ENCODE data around the gene REELD1. TPM values are rescaled to one million over a fixed set of nuclear protein-coding genes. Genes with fewer than 3 reads are reported as not detected.
A peak's percentile ranks its signal among the peaks of the same experiment; 100 is the strongest.

Gene REELD1
- total and polyA plus RNA-seq, 12 donors = 0.12 to 1.4 (median 0.22) TPM; not detected in 6

- DNase-seq (no peak), ATAC-seq (no peak)
- H3K27ac ChIP-seq = no peak overlapping the region
- TF ChIP-seq CTCF (IDR thresholded peaks at IDR 0.05) = no peak
- intact Hi-C loops (cut with DNase I) = no loop called here
- no peak overlapping the region for H3K4me3 ChIP-seq
- H3K9me3 ChIP-seq = no peaks in the 10 kb centered on the region
- peaks cover 0 to 9% (median 0%) of the 10 kb centered on the region in 9 donors for H3K4me1 ChIP-seq
- no peaks in the 10 kb centered on the region for H3K36me3 ChIP-seq
- H3K27me3 ChIP-seq = no peaks in the 10 kb centered on the region
- WGBS, 2 donors = 91 to 94% methylated on average over 5 of the region's 5 CpGs
Observed at GRCh38 chr4:146273204-146273901, 59.0 kb downstream of the REELD1 start.

- no peaks in the 10 kb centered on the region for H3K36me3 ChIP-seq
- ATAC-seq (no peak), DNase-seq (no peak)
- H3K9me3 ChIP-seq = no peaks in the 10 kb centered on the region
- WGBS, 2 donors = 99 to 100% methylated on average over 1 of the region's 1 CpG
- peaks cover 0 to 13% (median 11%) of the 10 kb centered on the region in 9 donors for H3K4me1 ChIP-seq
- H3K27ac ChIP-seq = no peak overlapping the region
- H3K4me3 ChIP-seq = no peak overlapping the region
- TF ChIP-seq CTCF (IDR thresholded peaks at IDR 0.05) = no peak
- H3K27me3 ChIP-seq = no peaks in the 10 kb centered on the region
- intact Hi-C loops (cut with DNase I) = no loop called here
Observed at GRCh38 chr4:146274774-146275173, 60.4 kb downstream of the REELD1 start.

GRCh38 chr4:146275370-146275769 lies 61.0 kb downstream of the REELD1 start:
- Histone ChIP-seq H3K4me3 (no peak overlapping the region), H3K9me3 (no peaks in the 10 kb centered on the region), H3K4me1 (peaks cover 0 to 15% (median 12%) of the 10 kb centered on the region in 9 donors), H3K27me3 (no peaks in the 10 kb centered on the region), H3K36me3 (no peaks in the 10 kb centered on the region), H3K27ac (no peak overlapping the region)
- no peak for TF ChIP-seq CTCF (IDR thresholded peaks at IDR 0.05)
- ATAC-seq = peak in 1 of 8 donors; percentile 53
- no peak for DNase-seq
- intact Hi-C loops (cut with DNase I) = no loop called here

GRCh38 chr4:146278986-146279385 lies 64.6 kb downstream of the REELD1 start:
- Histone ChIP-seq H3K36me3 (no peaks in the 10 kb centered on the region), H3K9me3 (no peaks in the 10 kb centered on the region), H3K4me3 (no peak overlapping the region), H3K27me3 (no peaks in the 10 kb centered on the region), H3K27ac (no peak overlapping the region), H3K4me1 (peaks cover 0 to 33% (median 22%) of the 10 kb centered on the region in 9 donors)
- TF ChIP-seq CTCF (IDR thresholded peaks at IDR 0.05) = no peak
- 53 to 59% methylated on average over 1 of the region's 1 CpG for WGBS, 2 donors
- intact Hi-C loops (cut with DNase I) = no loop called here
- ATAC-seq (no peak), DNase-seq (no peak)

Other genes with a start within 250 kb of the REELD1 start
- gene LSM6, start 38.8 kb upstream of the REELD1 start, total RNA-seq = 10 to 100 TPM in 9 of 10 donors, 1 to 10 TPM in 1; 8.7 to 18.0 (median 11.8) TPM
- 10 to 100 TPM in 1 of 2 donors, 1 to 10 TPM in 1; 9.9 to 24.4 TPM for gene LSM6, start 38.8 kb upstream of the REELD1 start, polyA plus RNA-seq